Mucosa of descending colon (tissue), 3 donors: ENCODE measurements around the gene VCAM1. TPM values are rescaled to one million over a fixed set of nuclear protein-coding genes. Genes with fewer than 3 reads are reported as not detected.

Experiments used
- ATAC-seq: fragments of 200-7000 bp; cut with Tn5 transposase; one replicate; pipeline ENCODE4 v1.9.1; 2020; ENCODE audit warnings: mild to moderate bottlenecking, moderate library complexity
- DNase-seq, 3 donors: peaks; one replicate each; pipeline ENCODE4 v3.0.0-alpha.2; 2020
- H3K36me3 ChIP-seq: fragments of 200-600 bp; one replicate; pipeline ENCODE4 v1.8.0; 2021; ENCODE audit warnings: low read depth, mild to moderate bottlenecking
- H3K4me1 ChIP-seq: fragments of 200-600 bp; one replicate; pipeline ENCODE4 v1.8.0; 2021; ENCODE audit warnings: low read depth, mild to moderate bottlenecking
- H3K4me3 ChIP-seq: fragments of 200-600 bp; one replicate; pipeline ENCODE4 v1.8.0; 2021; ENCODE audit warnings: mild to moderate bottlenecking
- H3K9me3 ChIP-seq: fragments of 200-600 bp; one replicate; pipeline ENCODE4 v1.8.0; 2021; ENCODE audit warnings: mild to moderate bottlenecking
- CTCF ChIP-seq: fragments of 200-600 bp; IDR thresholded peaks from one replicate; pipeline ENCODE4 v1.8.0; 2022; ENCODE audit warnings: antibody characterized with exemption, mild to moderate bottlenecking
- intact Hi-C, 2 donors: fragments of 100-400 bp; cut with DNase I in 1 of 2; cut with micrococcal nuclease in 1 of 2; formaldehyde crosslinking; loops; one replicate each; pipeline versions ENCODE4 v1.11.0 to v1.11.1; 2022; cut with DNase I, micrococcal nuclease
- total RNA-seq, 3 donors: library from RNA; stranded (reverse); fragmentation: NEBNext Ultra II Directional in 2 of 3; extraction: Animal tissue kit (Norgen Biotek cat#: 25700) in 2 of 3; gene quantifications; one replicate each; pipeline versions ENCODE4 v1.2.1 to v1.2.4, GENCODE V29; 2021 to 2023
- donor health status: DM: no; HTN: no; CAD: no; lungs with moderate emphysema.
- donor health status: DM: no; HTN: no; CAD: no.
- donor health status: DM: no; HTN: yes; CAD: no.

VCAM1 gene
- total RNA-seq, 3 donors from 2014 or later: 4.0 to 9.4 (median 6.5) TPM

- Histone ChIP-seq H3K4me1 (no peaks in the 10 kb centered on the region), H3K4me3 (no peak overlapping the region), H3K36me3 (no peaks in the 10 kb centered on the region), H3K9me3 (no peaks in the 10 kb centered on the region)
- DNase-seq: no peak
- intact Hi-C loops: no loop called here
- no peak for ATAC-seq
- no peak for TF ChIP-seq CTCF
These were observed 10.6 kb downstream of the VCAM1 start for GRCh38 chr1:100730130-100730529.

GRCh38 chr1:100731309-100731708 lies 11.8 kb downstream of the VCAM1 start:
- Histone ChIP-seq H3K36me3 (no peaks in the 10 kb centered on the region), H3K4me3 (no peak overlapping the region), H3K4me1 (no peaks in the 10 kb centered on the region), H3K9me3 (no peaks in the 10 kb centered on the region)
- ATAC-seq (no peak), DNase-seq (no peak)
- intact Hi-C loops: no loop called here
- no peak for TF ChIP-seq CTCF

- no peak for TF ChIP-seq CTCF
- Histone ChIP-seq H3K36me3 (no peaks in the 10 kb centered on the region), H3K9me3 (no peaks in the 10 kb centered on the region), H3K4me1 (no peaks in the 10 kb centered on the region), H3K4me3 (no peak overlapping the region)
- intact Hi-C loops: no loop called here
- ATAC-seq (no peak), DNase-seq (no peak)
These were observed 12.2 kb downstream of the VCAM1 start for GRCh38 chr1:100731758-100732157.

GRCh38 chr1:100734676-100735075 lies 15.1 kb downstream of the VCAM1 start:
- Histone ChIP-seq H3K9me3 (no peaks in the 10 kb centered on the region), H3K4me1 (no peaks in the 10 kb centered on the region), H3K36me3 (no peaks in the 10 kb centered on the region), H3K4me3 (no peak overlapping the region)
- intact Hi-C loops: no loop called here
- TF ChIP-seq CTCF: no peak
- DNase-seq (no peak), ATAC-seq (no peak)

GRCh38 chr1:100735244-100735643 lies 15.7 kb downstream of the VCAM1 start:
- no peak for DNase-seq
- TF ChIP-seq CTCF: no peak
- Histone ChIP-seq H3K4me1 (no peaks in the 10 kb centered on the region), H3K9me3 (no peaks in the 10 kb centered on the region), H3K4me3 (no peak overlapping the region), H3K36me3 (no peaks in the 10 kb centered on the region)
- intact Hi-C loops: no loop called here
- no peak for ATAC-seq

- intact Hi-C loops: no loop called here
- no peak for TF ChIP-seq CTCF
- Histone ChIP-seq H3K36me3 (no peaks in the 10 kb centered on the region), H3K9me3 (no peaks in the 10 kb centered on the region), H3K4me3 (no peak overlapping the region), H3K4me1 (no peaks in the 10 kb centered on the region)
- DNase-seq: no peak
- ATAC-seq: no peak
These were observed 16.8 kb downstream of the VCAM1 start for GRCh38 chr1:100736324-100736723.
